NT2/D1 (cell line): ENCODE measurements around the gene BOLA3.

Source experiments
- SUZ12 ChIP-seq: IDR thresholded peaks from 2 replicates; pipeline ENCODE4 v1.6.1; 2011; ENCODE audit not compliant: insufficient read length, insufficient read depth; ENCODE audit errors: extremely low read depth
- ZNF274 ChIP-seq: IDR thresholded peaks from 2 replicates; pipeline ENCODE4 v1.6.1; 2011; ENCODE audit warnings: mild to moderate bottlenecking, low read depth, low read length

DNA sequence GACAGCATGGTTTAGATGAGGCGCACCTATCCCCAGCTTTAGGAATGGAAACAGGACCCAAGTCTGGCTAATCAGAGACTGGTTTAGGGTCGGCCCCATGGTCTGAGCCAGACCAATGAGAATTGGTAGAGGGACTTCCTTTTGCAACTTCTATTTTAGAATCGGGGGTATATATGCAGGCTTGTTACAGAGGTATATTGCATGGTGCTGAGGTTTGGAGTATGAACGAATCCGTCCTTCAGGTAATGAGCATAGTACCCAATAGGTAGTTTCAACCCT lies 1.5 kb upstream of the BOLA3 start:
- TF ChIP-seq SUZ12 (no peak), ZNF274 (no peak)
